Choroid plexus epithelial cell (primary cell): Measurements from ENCODE around the gene VPS39.

ENCODE experiments used
- DNase-seq: peaks from one replicate; pipeline ENCODE4 v3.0.0-alpha.2; 2010; ENCODE audit warnings: low read depth
- H3K4me3 ChIP-seq: 2 replicates; pipeline ENCODE4 v1.5.1; 2011; ENCODE audit warnings: low read depth, mild to moderate bottlenecking, control low read depth, low read length, moderate library complexity
- CTCF ChIP-seq: conservative IDR thresholded peaks from 2 replicates; pipeline ENCODE4 v1.5.1; 2011; ENCODE audit warnings: low read depth, mild to moderate bottlenecking, control low read depth, inconsistent platforms, low read length, moderate library complexity

The VPS39 gene

DNA sequence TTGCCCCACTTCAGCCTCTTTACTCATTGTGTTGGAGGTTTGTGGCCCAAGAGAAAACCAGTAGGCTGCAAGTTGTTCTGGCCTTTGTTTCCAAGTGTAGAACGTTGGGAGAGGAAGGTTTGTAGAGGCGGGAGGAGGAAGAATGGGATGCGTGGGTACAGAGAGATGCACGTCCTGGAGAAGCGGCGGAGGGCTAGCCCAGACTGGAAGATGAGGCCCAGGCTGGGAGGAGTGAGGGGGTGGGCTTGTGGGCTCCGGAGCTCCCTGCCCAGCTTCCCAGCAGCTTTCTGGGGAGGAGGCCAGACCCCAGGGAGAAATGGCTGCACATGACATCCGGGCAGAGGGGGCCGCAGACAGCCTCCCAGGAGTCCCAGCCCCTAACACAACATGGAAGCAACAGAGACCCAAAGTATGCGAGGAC lies 57.0 kb downstream of the VPS39 start:
- DNase-seq: no peak
- no peak for TF ChIP-seq CTCF
- H3K4me3 ChIP-seq: no peak overlapping the region

DNA sequence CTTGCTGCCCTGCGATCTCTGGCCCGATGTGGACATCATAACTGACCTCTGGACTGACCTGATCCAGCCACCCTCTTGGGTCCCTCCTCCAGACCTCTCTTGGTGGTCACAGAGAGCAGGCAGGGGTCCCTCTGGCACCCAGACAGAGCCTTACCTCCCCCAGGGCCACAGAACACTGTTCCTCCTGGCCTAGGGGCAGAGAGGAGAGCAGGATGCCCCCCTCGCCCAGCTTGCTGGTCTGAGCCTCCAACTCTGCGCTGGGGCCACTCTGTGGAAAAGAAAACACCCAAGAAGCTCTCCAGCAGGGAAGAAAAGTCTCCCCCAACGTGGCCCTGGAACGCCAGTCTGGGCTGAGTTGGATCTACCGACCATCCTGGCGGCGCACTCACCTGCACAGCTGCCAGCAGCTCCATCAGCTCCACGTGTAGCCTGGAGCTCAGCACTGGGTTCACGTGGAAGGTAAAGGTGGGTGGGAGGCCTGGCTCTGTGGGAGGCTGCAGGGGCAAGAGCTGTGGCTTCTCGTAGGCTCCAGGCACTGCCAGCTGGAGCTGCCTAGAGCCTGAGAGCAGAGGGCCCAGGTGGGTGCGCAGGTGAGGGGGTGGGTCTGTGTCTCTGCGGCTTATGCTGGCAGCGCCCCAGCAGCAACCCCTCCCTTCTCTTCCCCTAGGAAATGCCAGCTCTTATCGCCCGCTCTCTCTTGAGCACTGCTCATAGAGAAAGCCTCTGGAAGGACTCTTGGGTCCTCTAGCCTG lies 57.7 kb downstream of the VPS39 start:
- no peak for DNase-seq
- no peak for TF ChIP-seq CTCF
- no peak overlapping the region for H3K4me3 ChIP-seq

DNA sequence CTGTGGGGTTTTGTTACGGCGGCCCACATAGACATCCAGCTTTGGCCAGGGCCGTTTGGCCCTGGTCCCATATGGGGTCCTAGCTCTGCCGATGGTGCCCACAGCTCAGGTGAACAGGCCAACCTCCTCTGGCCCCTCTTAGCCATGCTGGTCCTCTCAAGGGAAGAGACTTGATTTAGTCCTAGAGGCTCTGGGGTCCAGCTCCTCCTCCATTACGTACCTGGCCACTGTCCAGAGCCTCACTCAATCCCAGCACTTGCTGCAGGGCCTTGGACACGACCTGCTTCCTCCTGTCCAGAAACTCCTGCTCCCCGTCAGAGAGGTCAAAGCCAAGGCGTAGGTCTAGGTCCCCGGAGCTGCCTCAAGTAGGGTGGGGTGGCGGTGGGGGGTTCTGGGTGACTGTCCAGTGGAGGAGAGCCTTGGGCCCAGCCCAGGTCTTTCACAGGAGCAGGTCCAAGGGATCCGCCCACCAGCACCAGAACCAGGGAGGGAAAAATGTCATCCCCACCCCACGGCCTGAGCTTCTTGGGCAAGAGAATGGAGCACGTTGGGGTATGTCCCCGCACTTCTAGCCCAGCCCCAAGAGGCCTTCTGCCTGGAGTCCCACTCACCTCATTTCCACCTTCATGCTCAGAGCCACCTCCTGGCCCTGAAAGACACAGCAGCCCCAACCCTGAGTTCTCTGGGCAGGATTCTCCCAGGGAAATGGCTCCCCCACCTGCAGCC lies 58.4 kb downstream of the VPS39 start:
- H3K4me3 ChIP-seq: no peak overlapping the region
- TF ChIP-seq CTCF: peak; percentile 6
- no peak for DNase-seq

DNA sequence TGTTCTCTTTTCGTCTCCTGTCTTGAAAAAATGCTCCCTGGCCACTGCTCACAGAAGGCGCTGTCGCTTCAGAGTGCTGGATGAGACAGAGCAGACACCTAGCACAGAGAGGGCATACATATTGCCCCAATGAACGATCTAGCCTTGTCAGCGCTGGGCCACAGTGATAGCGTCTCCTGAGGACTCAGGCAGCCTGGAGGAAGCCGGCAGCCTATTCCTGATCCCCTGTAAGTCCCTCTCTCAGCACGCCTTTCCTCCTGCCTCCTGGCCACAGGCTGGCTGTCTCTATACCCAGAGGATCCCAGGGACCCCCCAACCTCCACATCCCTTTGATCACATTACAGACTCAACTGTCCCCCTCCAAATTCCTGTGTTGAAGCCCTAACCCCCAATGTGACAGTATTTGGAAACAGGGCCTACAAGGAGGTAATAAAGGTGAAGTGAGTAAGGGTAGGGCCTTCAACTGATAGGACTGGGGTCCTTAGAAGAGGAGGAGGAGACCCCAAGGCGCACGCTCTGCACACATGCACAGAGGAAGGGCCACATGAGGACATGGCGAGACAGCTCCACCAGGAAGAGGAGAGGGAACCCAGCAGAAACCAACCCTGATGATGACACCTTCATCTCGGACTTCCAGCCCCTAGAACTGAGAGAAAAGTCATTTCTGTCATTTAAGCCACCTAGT lies 59.2 kb downstream of the VPS39 start:
- no peak overlapping the region for H3K4me3 ChIP-seq
- no peak for TF ChIP-seq CTCF
- no peak for DNase-seq

- TF ChIP-seq CTCF: no peak
- DNase-seq: no peak
- H3K4me3 ChIP-seq: no peak overlapping the region
These were observed 60.7 kb downstream of the VPS39 start for GRCh38 chr15:42147431-42147735.

DNA sequence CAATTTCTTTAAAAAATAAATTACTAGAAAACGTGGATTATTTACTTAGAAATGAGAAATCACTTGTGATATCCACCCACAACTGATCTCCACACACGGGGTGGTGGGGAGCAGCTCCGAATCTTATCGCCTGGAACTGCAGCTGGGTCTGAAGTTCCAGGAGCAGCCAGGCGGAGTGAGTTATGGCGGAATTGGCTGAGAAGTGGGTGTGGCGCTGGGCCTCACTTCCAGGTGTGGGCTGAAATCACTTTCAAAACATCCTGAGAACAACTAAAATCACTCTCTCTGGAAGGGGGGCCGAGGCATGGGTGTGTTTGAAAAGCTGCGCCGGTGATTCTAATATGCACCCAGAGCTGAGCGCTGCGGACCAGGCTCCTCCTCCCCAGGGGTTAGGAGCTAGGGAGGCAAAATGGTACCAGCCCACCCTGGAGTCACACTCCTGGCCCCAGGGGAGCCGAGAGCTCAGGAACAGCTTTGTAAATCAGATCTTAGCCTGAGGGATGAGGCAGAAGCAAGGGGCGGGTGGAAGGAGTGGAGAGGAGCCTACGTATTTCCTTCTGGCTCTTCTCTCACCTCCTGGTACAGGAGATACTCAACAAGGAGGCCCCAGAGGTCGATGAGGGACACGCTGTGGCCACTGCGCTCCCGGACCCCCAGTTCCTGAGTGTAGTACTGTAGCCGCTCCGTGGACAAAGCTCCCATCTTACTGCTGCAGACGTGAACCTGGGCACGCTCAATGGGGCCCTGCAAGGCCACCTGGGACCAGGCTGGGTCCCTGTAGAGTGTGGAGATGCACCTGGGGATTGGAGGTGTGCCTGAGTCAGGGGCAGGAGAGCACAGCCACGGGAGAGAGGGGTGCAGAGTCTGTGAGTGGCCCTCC lies 61.3 kb downstream of the VPS39 start:
- DNase-seq: no peak
- no peak overlapping the region for H3K4me3 ChIP-seq
- TF ChIP-seq CTCF: no peak
